DMS53 treated with DMSO at 0.1 percent for 48 hours (cell line): Measurements from ENCODE around the gene IFNAR2.
A peak's percentile ranks its signal among the peaks of the same experiment; 100 is the strongest.
"Not testable (repeated sequence)": the region's sequence is repeated elsewhere in the genome, so short reads cannot be mapped to it uniquely, and the experiment has no call there.

ENCODE experiments used
- DNase-seq: peaks from one replicate; lab custom pipeline; 2025; ENCODE audit not compliant: unreplicated experiment; lab: John Stamatoyannopoulos, UW

The IFNAR2 gene

GRCh38 chr21:33242846-33243245 is 13.1 kb downstream of the IFNAR2 start:
- not testable (repeated sequence) for DNase-seq

DNA sequence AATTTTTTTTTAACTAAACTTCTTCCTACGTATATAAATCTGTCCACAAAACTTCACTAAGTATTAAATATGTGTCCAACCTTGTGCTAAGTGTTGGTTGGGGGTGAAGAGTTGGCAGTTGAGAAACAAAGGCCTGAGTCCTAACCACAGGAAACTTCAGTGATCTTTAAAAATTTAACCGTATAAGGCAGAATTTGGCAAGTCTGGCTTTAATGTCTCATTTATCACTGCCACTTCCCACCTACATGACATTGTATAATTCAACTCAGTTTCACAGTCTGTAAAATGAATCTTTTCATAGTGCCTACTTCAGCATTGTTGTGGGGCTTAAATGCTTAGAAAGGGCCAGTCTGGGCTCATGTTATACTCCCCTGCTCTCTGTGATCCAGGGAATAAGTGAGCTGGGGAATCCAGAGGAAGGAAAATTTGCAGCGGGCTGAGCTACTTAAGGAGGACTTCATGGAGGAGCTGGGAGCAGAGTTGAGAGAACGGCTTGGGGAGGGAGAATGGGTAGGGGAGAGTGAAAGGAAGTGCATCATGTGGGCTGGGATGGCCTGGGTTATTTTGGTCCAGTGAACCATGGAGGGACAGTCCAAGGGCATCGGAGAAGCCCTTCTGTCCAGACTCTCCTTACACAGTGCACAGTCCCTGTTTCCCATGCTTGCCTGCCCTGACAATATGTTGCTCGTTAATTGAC is 14.5 kb downstream of the IFNAR2 start:
- DNase-seq = no peak

DNA sequence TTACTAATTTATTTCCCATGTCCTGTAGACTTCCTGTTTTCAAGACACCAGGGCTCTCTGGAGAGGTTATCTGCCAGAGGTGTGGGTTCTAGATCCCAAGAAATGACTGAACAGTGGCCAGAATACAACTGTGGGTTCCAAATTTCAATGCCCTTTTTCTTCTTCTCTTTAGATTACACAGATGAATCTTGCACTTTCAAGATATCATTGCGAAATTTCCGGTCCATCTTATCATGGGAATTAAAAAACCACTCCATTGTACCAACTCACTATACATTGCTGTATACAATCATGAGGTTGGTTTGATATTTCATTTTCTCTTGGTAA is 15.0 kb downstream of the IFNAR2 start:
- no peak for DNase-seq

GRCh38 chr21:33245289-33245918 is 15.7 kb downstream of the IFNAR2 start:
- DNase-seq = no peak

DNA sequence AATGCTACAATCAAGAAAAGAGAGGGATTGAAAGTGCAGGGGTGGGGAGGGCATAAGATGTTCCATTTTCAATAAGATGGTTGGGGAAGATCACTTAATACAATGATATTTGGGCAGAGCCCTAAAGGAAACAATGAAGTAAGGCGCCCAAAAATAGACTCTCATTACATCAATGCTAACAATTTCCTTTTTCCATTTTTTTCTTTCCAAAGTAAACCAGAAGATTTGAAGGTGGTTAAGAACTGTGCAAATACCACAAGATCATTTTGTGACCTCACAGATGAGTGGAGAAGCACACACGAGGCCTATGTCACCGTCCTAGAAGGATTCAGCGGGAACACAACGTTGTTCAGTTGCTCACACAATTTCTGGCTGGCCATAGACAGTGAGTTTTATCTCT is 16.8 kb downstream of the IFNAR2 start:
- DNase-seq = no peak

DNA sequence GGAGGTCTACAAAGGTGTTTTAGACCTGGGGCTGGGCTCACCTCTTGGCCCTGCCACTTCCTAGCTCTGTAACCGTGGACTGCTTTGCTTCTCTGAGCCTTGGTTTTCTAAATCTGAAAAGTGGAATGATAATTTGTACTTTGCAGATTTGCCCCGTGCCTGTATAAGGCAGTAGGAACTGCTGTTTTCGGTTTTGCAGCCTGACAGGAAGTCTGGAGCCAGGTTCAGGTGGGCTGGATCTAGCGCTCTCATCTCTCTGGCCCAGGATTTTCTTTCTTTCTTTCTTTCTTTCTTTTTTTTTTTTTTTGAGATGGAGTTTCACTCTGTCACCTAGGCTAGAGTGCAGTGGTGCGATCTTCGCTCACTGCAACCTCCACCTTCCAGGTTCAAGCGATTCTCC is 17.2 kb downstream of the IFNAR2 start:
- DNase-seq = no peak

DNA sequence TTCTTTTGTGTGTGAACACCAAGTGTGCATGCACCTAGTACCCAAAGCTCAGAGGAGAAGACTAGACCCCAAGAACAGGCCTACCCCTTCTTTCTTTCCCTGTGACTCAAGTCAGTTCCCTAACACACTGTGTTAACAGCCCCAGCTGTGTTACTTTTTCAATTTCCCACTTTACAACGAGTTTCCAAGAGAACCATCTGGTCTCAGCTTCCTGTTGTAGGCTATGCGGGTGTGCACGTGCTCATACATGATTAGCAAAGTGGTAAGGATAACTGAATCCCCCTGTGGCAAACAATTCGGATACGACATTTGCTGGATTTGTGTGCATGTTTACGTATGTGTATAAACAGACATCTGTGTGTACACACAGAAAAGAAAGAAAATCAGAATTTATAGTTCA is 17.9 kb downstream of the IFNAR2 start:
- no peak for DNase-seq

DNA sequence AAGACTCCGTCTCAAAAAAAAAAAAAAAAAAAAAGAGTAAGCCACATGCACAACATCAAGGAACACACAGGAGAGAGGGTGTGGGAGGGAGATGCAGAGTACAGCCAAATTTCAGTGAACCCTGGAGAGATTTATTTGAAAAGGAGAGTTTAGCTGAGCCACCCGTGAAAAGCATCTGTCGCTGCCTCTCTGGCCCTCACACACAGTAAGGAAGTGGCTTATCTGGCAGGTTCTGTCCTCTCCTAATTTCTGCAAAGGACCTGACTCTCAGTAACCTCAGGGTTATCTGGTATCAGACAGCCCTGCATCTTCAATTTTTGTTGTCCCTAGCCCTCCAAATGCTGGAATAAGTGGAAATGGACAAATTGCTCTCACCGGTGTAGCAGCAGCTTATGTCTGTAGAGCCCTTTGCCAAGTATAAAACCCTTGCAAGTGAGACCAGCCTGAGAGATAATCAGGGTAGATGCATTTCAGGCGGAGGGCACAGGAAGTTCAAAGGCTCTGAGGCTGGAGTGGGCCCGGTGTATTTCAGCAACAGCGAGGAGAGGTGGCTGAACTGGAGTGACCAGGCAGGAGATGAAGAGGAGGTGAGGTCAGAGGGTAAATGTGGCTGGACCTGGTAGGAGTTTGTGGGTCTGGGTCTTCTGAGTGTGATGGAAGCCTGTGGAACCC is 19.7 kb downstream of the IFNAR2 start:
- no peak for DNase-seq

GRCh38 chr21:33251119-33251518 is 21.4 kb downstream of the IFNAR2 start:
- no peak for DNase-seq

DNA sequence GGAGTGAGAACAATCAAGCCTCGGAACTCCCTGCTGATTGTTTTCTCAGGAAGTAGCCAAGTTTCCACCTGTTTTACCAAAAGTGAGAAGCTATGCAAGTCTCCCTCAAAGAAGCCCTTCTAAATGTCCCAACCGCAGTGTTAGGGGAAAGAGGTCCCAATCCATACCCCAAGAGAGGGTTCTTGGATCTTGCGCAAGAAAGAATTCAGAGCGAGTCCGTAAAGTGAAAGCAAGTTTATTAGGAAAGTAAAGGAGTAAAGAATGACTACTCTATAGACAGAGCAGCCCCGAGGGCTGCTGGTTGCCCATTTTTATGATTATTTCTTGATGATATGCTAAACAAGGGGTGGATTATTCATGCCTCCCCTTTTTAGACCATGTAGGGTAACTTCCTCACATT is 23.6 kb downstream of the IFNAR2 start:
- not testable (repeated sequence) for DNase-seq

DNA sequence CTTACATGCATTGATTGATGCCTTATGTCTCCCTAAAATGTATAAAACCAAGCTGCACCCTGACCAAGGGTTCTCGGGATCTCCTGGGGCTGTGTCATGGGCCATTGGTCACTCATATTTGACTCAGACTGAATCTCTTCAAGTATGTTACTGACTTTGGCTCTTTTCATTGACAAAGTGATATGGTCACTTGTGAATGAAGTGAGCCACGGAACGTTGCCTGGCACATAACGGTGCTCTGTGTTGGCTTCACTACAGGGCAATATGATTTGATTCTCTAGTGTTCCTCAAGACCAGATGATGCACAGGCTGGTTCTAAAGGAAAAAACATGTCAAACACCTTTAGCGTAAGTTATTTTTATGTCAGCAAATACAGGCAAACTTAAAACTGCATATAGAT is 25.0 kb downstream of the IFNAR2 start:
- no peak for DNase-seq

GRCh38 chr21:33255404-33255803 is 25.7 kb downstream of the IFNAR2 start:
- DNase-seq = no peak

DNA sequence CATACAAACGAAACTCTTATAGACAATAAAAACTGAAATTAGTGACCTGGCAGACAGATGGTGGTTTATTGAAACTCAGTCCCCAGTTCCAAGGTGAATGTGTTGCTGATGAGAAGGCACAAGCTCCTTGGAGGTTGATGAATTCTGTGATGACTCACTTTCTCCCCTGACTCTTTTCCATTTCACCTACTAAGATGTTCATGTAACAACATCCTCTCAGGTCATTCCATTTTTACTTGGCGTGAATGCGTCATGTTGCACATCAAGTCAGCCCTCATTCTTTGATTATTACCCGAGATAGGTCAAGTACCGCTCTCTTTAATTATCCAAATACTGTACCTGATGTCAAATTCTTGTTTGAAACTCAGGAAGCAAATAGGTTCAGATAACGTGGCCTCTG is 26.3 kb downstream of the IFNAR2 start:
- no peak for DNase-seq

- no peak for DNase-seq
Measured at GRCh38 chr21:33257094-33257803, 27.5 kb downstream of the IFNAR2 start.

DNA sequence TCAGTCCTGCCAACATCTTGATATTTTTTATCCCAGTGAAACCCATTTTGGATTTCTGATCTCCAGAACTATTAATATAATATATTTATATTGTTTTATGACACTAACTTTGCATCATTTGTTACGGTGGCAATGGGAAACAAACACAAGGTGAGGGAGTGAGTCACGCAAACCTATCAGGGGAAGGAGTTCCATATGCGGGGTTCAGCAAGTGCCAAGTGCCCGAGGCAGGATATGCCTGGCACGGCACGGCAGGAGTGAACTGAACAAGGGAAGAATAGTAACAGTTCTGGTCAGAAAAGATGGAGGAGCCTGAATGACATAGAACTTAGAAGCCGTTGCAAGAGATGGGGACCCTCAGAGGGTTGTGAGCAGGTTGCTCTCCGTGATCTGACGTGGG is 28.7 kb downstream of the IFNAR2 start:
- no peak for DNase-seq

GRCh38 chr21:33259428-33259827 is 29.7 kb downstream of the IFNAR2 start:
- no peak for DNase-seq

- DNase-seq = no peak
Measured at GRCh38 chr21:33259995-33260394, 30.3 kb downstream of the IFNAR2 start.

DNA sequence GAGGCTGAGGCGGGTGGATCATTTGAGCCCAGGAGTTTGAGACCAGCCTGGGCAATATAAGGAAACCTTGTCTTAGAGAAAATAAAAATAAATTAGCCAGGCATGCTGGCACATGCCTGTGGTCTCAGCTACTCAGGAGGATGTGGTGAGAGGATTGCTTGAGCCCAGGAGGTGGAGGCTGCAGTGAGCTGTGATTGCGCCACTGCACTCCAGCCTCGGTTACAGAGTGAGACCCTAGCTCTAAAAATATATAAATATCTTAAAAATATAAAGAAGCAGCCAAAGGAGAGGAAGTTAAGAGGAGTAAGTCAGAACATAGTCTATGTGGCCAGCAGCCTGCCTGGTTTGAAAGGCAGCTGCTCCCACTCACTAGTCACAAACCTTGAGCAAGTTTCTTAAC is 31.9 kb downstream of the IFNAR2 start:
- no peak for DNase-seq

GRCh38 chr21:33262921-33263320 is 33.2 kb downstream of the IFNAR2 start:
- no peak for DNase-seq

DNA sequence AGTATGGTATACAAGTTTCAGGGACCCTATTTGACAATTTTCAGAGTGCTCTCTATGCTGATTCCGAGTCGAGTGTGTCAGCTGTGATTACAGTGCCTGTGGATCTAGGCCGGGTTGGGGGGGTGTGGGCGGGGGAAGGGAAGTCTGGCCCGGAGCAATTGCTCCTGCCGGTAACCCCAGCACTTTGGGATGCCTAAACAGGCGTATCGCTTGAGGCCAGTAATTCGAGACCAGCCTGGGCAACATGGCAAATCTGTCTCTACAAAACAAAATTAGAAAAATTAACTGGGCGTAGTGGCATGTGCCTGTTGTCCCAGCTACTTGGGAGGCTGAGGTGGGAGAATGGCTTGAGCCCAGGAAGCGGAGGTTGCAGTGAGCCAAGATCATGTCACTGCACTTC is 34.8 kb downstream of the IFNAR2 start:
- DNase-seq = no peak

GRCh38 chr21:33265664-33266049 is 35.9 kb downstream of the IFNAR2 start:
- DNase-seq = peak; percentile 45
